Fibroblast of lung (primary cell): Measurements from ENCODE around the gene TSGA10. TPM values are rescaled to one million over a fixed set of nuclear protein-coding genes. Genes with fewer than 3 reads are reported as not detected.
"Not testable (repeated sequence)": the region's sequence is repeated elsewhere in the genome, so short reads cannot be mapped to it uniquely, and the experiment has no call there.

Experiments used
- DNase-seq, 2 donors: peaks; one replicate each; pipeline versions ENCODE4 v3.0.0 to v3.0.0-alpha.2; 2010; ENCODE audit warnings: low read depth in 2 of 2
- H2AFZ ChIP-seq: 2 replicates; pipeline ENCODE4 v1.5.1; 2012; ENCODE audit warnings: low read length, control low read depth, inconsistent platforms
- H3K27ac ChIP-seq: 2 replicates; pipeline ENCODE4 v1.5.1; 2011; ENCODE audit warnings: low read length, control low read depth; ENCODE audit not compliant: insufficient read depth
- H3K27me3 ChIP-seq: 2 replicates; pipeline ENCODE4 v1.5.1; 2011; ENCODE audit warnings: mild to moderate bottlenecking, low read length; ENCODE audit not compliant: control insufficient read depth, insufficient read depth
- H3K36me3 ChIP-seq: 2 replicates; pipeline ENCODE4 v1.5.1; 2011; ENCODE audit warnings: low read length; ENCODE audit not compliant: control insufficient read depth, insufficient read depth
- H3K4me1 ChIP-seq: 2 replicates; pipeline ENCODE4 v1.5.1; 2011; ENCODE audit warnings: low read length; ENCODE audit not compliant: control insufficient read depth, insufficient read depth; ENCODE audit errors: extremely low read depth
- H3K4me2 ChIP-seq: 2 replicates; pipeline ENCODE4 v1.5.1; 2011; ENCODE audit warnings: low read length, control low read depth; ENCODE audit not compliant: insufficient read depth; ENCODE audit errors: extremely low read depth
- H3K4me3 ChIP-seq, 4 experiments: fragments of 200-600 bp in 1 of 4; sonication (generic) in 1 of 4; replicated peaks in 1 of 4; 2 replicates each; pipeline ENCODE4 v1.5.1; 2011 to 2016; ENCODE audit warnings: low read length in 4 of 4, low read depth in 3 of 4, mild to moderate bottlenecking in 3 of 4, control low read depth in 2 of 4, inconsistent platforms in 1 of 4, mixed read lengths in 1 of 4; ENCODE audit not compliant: insufficient read depth in 1 of 4; ENCODE audit errors: control extremely low read depth in 1 of 4
- H3K79me2 ChIP-seq: 2 replicates; pipeline ENCODE4 v1.5.1; 2012; ENCODE audit warnings: mild to moderate bottlenecking, low read length, inconsistent platforms; ENCODE audit not compliant: control insufficient read depth, insufficient read depth
- H3K9ac ChIP-seq: 2 replicates; pipeline ENCODE4 v1.5.1; 2011; ENCODE audit warnings: mild to moderate bottlenecking, low read length, control low read depth; ENCODE audit not compliant: insufficient read depth
- H3K9me3 ChIP-seq: 2 replicates; pipeline ENCODE4 v1.5.1; 2012; ENCODE audit warnings: low read depth, low read length; ENCODE audit not compliant: control insufficient read depth, insufficient read depth
- H4K20me1 ChIP-seq: 2 replicates; pipeline ENCODE4 v1.5.1; 2011; ENCODE audit warnings: low read length; ENCODE audit not compliant: control insufficient read depth, insufficient read depth; ENCODE audit errors: extremely low read depth
- EZH2 ChIP-seq: IDR thresholded peaks from 2 replicates; pipeline ENCODE4 v1.5.1; 2012; ENCODE audit warnings: low read length, control low read depth, mild to moderate bottlenecking; ENCODE audit errors: missing control alignments
- polyA plus RNA-seq, 2 donors: library from polyadenylated mRNA; depleted of rRNA in 1 of 2; stranded (reverse) in 1 of 2; unstranded in 1 of 2; fragments of >200 nt; gene quantifications; 2 replicates each; pipeline ENCODE4 v1.2.1, GENCODE V29; 2011 to 2012; ENCODE audit warnings: missing spikeins in 1 of 2
- total RNA-seq: library from RNA; depleted of rRNA; stranded (reverse); fragments of >200 nt; gene quantifications from 2 replicates; pipeline ENCODE4 v1.2.1, GENCODE V29; 2014
- TF ChIP-seq, protein P1 (sequence below), 2 donors: IDR thresholded peaks in 1 of 2; conservative IDR thresholded peaks in 1 of 2; 1 replicate in 1 of 2; 2 replicates in 1 of 2; pipeline ENCODE4 v1.5.1; 2011 to 2012; ENCODE audit warnings: low read length in 2 of 2, control low read depth in 1 of 2, inconsistent platforms in 1 of 2, low read depth in 1 of 2, mild to moderate bottlenecking in 1 of 2

TSGA10 gene
- total and polyA plus RNA-seq, 2 donors (not counting 1 experiment from before 2014, with no cell fraction given) = 0.65 to 5.3 TPM

DNA sequence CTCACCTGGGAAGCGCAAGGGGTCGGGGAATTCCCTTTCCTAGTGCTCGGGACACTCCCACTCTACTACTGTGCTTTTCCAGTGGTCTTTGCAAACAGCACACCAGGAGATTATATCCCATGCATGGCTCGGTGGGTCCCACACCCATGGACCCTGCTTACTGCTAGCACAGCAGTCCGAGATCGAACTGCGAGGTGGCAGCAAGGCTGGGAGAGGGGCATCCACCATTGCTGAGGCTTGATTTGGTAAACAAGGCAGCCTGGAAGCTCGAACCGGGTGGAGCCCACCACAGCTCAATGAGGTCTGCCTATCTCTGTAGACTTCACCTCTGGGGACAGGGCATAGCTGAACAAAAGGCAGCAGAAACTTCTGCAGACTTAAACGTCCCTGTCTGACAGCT, 154.0 kb downstream of the TSGA10 start:
- Histone ChIP-seq H3K4me1 (no peaks in the 10 kb centered on the region), H3K4me3 (no peak overlapping the region), H3K9me3 (no peaks in the 10 kb centered on the region), H3K9ac (no peak overlapping the region), H3K27ac (no peak overlapping the region), H2AFZ (no peak overlapping the region), H3K36me3 (no peaks in the 10 kb centered on the region), H4K20me1 (no peaks in the 10 kb centered on the region), H3K79me2 (no peaks in the 10 kb centered on the region), H3K4me2 (no peak overlapping the region), H3K27me3 (no peaks in the 10 kb centered on the region)
- TF ChIP-seq, protein P1, sequence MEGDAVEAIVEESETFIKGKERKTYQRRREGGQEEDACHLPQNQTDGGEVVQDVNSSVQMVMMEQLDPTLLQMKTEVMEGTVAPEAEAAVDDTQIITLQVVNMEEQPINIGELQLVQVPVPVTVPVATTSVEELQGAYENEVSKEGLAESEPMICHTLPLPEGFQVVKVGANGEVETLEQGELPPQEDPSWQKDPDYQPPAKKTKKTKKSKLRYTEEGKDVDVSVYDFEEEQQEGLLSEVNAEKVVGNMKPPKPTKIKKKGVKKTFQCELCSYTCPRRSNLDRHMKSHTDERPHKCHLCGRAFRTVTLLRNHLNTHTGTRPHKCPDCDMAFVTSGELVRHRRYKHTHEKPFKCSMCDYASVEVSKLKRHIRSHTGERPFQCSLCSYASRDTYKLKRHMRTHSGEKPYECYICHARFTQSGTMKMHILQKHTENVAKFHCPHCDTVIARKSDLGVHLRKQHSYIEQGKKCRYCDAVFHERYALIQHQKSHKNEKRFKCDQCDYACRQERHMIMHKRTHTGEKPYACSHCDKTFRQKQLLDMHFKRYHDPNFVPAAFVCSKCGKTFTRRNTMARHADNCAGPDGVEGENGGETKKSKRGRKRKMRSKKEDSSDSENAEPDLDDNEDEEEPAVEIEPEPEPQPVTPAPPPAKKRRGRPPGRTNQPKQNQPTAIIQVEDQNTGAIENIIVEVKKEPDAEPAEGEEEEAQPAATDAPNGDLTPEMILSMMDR (conservative IDR thresholded peaks at IDR 0.05 in 1 of 2, IDR thresholded peaks at IDR 0.05 in 1 of 2; ENCODE audit: low read depth in 1 of 2, low read length in 2 of 2) = no peak
- TF ChIP-seq EZH2 = no peak
- no peak for DNase-seq

DNA sequence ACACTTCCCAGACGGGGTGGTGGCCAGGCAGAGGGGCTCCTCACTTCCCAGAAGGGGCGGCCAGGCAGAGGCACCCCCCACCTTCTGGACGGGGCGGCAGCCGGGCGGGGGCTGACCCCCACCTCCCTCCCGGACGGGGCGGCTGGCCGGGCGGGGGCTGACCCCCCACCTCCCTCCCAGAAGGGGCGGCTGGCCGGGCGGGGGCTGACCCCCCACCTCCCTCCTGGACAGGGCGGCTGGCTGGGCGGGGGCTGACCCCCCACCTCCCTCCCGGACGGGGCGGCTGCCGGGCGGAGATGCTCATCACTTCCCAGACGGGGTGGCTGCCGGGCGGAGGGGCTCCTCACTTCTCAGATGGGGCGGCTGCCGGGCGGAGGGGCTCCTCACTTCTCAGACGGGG, 166.0 kb downstream of the TSGA10 start:
- not testable (repeated sequence) for H3K4me3 ChIP-seq, H2AFZ ChIP-seq, H3K9me3 ChIP-seq, H3K36me3 ChIP-seq, H3K9ac ChIP-seq, H3K27me3 ChIP-seq, H3K27ac ChIP-seq, DNase-seq, H3K4me2 ChIP-seq, H3K4me1 ChIP-seq, H4K20me1 ChIP-seq, H3K79me2 ChIP-seq

DNA sequence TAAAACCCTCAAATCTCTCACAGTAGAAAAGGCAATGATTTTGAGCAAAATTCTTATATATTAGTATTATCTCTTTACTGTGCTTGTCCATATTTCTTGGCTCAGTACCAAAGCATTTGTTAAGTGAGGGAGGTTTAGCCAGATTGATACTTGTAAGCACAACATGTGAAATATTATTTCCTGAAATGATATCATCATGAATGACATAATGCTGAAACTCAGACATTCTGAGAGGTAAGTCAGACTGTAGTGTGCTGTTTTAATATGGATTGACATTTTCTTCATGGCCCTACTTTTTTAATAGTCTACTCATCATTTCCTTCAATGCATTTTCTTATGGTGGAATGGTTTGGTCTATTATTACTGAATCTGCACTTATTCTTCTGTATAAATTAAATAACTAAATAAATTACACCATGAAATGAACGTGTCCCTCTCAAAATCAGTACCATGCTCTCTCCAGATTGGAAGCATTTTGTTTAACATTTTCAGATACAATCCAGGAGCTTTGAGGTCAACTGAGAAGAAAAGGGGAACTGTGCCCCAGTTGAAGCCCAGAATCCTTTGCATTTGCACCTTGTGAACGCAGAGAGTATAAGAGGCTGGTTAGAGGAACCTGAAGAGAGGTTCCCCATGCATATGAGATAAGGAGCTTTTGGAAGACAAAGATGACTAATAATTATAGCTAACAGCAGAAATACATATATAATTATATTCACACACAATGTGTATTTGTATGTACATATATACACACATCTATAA, 168.7 kb downstream of the TSGA10 start:
- H3K27me3 ChIP-seq = no peaks in the 10 kb centered on the region
- no peak overlapping the region for H3K4me3 ChIP-seq
- H3K4me1 ChIP-seq = no peaks in the 10 kb centered on the region
- no peak overlapping the region for H3K27ac ChIP-seq
- H3K79me2 ChIP-seq = no peaks in the 10 kb centered on the region
- no peaks in the 10 kb centered on the region for H3K36me3 ChIP-seq
- H3K9me3 ChIP-seq = no peaks in the 10 kb centered on the region
- H3K9ac ChIP-seq = no peak overlapping the region
- no peak overlapping the region for H3K4me2 ChIP-seq
- TF ChIP-seq EZH2 = no peak
- TF ChIP-seq, protein P1 (conservative IDR thresholded peaks at IDR 0.05 in 1 of 2, IDR thresholded peaks at IDR 0.05 in 1 of 2; ENCODE audit: low read depth in 1 of 2, low read length in 2 of 2) = no peak
- no peaks in the 10 kb centered on the region for H4K20me1 ChIP-seq
- H2AFZ ChIP-seq = no peak overlapping the region
- no peak for DNase-seq
